Measurements from ENCODE around the gene VCX. TPM values are rescaled to one million over a fixed set of nuclear protein-coding genes. Genes with fewer than 3 reads are reported as not detected.

Gene VCX
- total and polyA plus RNA-seq, 2 of the 13 experiments (the other 11 are each of a cell fraction or from before 2014, with no cell fraction given), result not detected

DNA sequence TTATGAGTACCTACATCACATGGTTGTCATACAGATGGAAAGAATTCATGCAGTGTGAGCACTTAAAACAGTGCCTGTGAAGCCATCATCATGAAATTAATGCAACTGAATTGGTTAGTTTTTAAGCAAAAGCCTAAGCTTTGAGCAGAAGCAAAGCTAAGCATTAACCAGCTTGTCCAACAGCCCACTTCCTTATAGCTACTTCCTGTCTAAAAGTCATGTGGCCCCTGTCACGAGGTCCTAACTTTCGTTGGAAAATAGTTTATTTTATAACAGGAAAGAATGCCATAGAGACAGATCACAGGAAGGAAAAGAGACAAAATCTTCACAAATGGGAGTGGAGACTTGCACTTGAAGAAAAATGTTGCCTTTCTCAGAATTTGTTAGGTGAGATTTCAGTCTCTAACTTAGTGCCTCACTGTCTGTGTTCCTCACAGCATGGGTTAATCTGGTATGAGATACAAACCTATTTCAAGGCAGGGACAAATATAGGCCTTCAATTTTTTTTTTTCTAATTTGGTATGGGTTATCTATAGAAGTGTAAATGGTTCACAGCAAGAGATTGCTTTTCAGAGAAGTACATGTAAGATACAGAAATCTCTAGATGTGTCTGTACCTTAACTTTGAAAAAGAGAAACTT, 27.7 kb upstream of the VCX start:
- no TSS peak for BruUV-seq (replicated peaks)
- Histone ChIP-seq H3K36me3 (replicated peaks in 1 of 2; ENCODE audit: control insufficient read depth in 1 of 2, insufficient read depth in 2 of 2, low read length in 2 of 2) (no peaks in the 10 kb centered on the region), H3K4me2 (ENCODE audit: low read depth, low read length) (no peak overlapping the region), H3K4me1 (ENCODE audit: insufficient read depth, low read length) (no peaks in the 10 kb centered on the region), H3K9ac (ENCODE audit: insufficient read depth, low read depth, low read length) (no peak overlapping the region), H4K20me1 (ENCODE audit: insufficient read depth, low read length) (no peaks in the 10 kb centered on the region), H3K79me2 (ENCODE audit: insufficient read depth, low read length) (no peaks in the 10 kb centered on the region), H3K27ac (ENCODE audit: extremely low read length, insufficient read depth, low read length) (no peak overlapping the region), H3K9me3 (ENCODE audit: low read length) (no peaks in the 10 kb centered on the region), H3K27me3 (ENCODE audit: control insufficient read depth in 1 of 2, insufficient read depth in 2 of 2, low read length in 2 of 2) (no peaks in the 10 kb centered on the region), H2AFZ (ENCODE audit: low read length) (no peak overlapping the region), H3K4me3 (replicated peaks in 1 of 3; ENCODE audit: insufficient read depth in 1 of 3, low read depth in 2 of 3, low read length in 3 of 3) (no peak overlapping the region)
- ATAC-seq, result no peak
- POLR2A ChIA-PET, result no interaction called here
- CTCF ChIA-PET (ENCODE audit: low intra/inter-chr PET ratio, low total read pairs), result no interaction called here
- WGBS (ENCODE audit: low lambda C conversion rate), result 0% methylated on average over 2 of the region's 2 CpGs
- in situ Hi-C loops (cut with HindIII; ENCODE audit: extremely low pct_ligation_motif_present, low pct_unique_long_range_greater_than_20kb), result no loop called here
- no peak for FAIRE-seq
- DNase-seq (ENCODE audit: low spot score), result no peak
- intact Hi-C loops (cut with micrococcal nuclease; ENCODE audit: unreplicated experiment), result no loop called here
- TF ChIP-seq, protein P1, sequence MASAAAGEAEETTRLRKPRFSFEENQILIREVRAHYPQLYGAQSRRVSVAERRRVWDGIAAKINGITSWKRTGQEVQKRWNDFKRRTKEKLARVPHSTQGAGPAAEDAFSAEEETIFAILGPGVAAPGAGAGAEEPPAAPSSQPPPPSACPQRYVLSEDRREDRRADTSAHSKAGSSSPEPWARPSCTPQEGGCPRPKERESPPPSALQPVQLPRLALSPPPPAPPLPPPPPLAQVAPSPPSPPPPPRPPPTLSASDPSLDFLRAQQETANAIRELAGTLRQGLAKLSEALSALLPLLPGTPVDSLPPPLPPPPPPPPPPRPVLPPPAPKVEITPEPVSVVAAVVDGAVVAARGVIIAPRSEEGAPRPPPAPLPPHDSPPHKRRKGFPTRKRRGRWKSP (CRISPR knock-in tag; IDR thresholded peaks at IDR 0.05), result no peak
- TF ChIP-seq ZSCAN30 (CRISPR knock-in tag; IDR thresholded peaks at IDR 0.05) (no peak), ATF7 (IDR thresholded peaks at IDR 0.05) (no peak), ATF7 (CRISPR knock-in tag; IDR thresholded peaks at IDR 0.05) (no peak), MEIS1 (CRISPR knock-in tag; IDR thresholded peaks at IDR 0.05; ENCODE audit: borderline replicate concordance) (no peak), POLR2AphosphoS2 (IDR thresholded peaks at IDR 0.05; ENCODE audit: low read depth, low read length) (no peak), HNF4G (IDR thresholded peaks at IDR 0.05; ENCODE audit: borderline replicate concordance, low read depth, low read length) (no peak), HNF4G (CRISPR knock-in tag; IDR thresholded peaks at IDR 0.05; ENCODE audit: borderline replicate concordance, low read depth) (no peak), FOSL1 (CRISPR knock-in tag; IDR thresholded peaks at IDR 0.05; ENCODE audit: borderline replicate concordance) (no peak), ADNP (CRISPR knock-in tag; IDR thresholded peaks at IDR 0.05) (no peak)
- TF ChIP-seq, protein P2, sequence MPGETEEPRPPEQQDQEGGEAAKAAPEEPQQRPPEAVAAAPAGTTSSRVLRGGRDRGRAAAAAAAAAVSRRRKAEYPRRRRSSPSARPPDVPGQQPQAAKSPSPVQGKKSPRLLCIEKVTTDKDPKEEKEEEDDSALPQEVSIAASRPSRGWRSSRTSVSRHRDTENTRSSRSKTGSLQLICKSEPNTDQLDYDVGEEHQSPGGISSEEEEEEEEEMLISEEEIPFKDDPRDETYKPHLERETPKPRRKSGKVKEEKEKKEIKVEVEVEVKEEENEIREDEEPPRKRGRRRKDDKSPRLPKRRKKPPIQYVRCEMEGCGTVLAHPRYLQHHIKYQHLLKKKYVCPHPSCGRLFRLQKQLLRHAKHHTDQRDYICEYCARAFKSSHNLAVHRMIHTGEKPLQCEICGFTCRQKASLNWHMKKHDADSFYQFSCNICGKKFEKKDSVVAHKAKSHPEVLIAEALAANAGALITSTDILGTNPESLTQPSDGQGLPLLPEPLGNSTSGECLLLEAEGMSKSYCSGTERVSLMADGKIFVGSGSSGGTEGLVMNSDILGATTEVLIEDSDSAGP (CRISPR knock-in tag; IDR thresholded peaks at IDR 0.05; ENCODE audit: borderline replicate concordance), result no peak
- TF ChIP-seq, protein P3, sequence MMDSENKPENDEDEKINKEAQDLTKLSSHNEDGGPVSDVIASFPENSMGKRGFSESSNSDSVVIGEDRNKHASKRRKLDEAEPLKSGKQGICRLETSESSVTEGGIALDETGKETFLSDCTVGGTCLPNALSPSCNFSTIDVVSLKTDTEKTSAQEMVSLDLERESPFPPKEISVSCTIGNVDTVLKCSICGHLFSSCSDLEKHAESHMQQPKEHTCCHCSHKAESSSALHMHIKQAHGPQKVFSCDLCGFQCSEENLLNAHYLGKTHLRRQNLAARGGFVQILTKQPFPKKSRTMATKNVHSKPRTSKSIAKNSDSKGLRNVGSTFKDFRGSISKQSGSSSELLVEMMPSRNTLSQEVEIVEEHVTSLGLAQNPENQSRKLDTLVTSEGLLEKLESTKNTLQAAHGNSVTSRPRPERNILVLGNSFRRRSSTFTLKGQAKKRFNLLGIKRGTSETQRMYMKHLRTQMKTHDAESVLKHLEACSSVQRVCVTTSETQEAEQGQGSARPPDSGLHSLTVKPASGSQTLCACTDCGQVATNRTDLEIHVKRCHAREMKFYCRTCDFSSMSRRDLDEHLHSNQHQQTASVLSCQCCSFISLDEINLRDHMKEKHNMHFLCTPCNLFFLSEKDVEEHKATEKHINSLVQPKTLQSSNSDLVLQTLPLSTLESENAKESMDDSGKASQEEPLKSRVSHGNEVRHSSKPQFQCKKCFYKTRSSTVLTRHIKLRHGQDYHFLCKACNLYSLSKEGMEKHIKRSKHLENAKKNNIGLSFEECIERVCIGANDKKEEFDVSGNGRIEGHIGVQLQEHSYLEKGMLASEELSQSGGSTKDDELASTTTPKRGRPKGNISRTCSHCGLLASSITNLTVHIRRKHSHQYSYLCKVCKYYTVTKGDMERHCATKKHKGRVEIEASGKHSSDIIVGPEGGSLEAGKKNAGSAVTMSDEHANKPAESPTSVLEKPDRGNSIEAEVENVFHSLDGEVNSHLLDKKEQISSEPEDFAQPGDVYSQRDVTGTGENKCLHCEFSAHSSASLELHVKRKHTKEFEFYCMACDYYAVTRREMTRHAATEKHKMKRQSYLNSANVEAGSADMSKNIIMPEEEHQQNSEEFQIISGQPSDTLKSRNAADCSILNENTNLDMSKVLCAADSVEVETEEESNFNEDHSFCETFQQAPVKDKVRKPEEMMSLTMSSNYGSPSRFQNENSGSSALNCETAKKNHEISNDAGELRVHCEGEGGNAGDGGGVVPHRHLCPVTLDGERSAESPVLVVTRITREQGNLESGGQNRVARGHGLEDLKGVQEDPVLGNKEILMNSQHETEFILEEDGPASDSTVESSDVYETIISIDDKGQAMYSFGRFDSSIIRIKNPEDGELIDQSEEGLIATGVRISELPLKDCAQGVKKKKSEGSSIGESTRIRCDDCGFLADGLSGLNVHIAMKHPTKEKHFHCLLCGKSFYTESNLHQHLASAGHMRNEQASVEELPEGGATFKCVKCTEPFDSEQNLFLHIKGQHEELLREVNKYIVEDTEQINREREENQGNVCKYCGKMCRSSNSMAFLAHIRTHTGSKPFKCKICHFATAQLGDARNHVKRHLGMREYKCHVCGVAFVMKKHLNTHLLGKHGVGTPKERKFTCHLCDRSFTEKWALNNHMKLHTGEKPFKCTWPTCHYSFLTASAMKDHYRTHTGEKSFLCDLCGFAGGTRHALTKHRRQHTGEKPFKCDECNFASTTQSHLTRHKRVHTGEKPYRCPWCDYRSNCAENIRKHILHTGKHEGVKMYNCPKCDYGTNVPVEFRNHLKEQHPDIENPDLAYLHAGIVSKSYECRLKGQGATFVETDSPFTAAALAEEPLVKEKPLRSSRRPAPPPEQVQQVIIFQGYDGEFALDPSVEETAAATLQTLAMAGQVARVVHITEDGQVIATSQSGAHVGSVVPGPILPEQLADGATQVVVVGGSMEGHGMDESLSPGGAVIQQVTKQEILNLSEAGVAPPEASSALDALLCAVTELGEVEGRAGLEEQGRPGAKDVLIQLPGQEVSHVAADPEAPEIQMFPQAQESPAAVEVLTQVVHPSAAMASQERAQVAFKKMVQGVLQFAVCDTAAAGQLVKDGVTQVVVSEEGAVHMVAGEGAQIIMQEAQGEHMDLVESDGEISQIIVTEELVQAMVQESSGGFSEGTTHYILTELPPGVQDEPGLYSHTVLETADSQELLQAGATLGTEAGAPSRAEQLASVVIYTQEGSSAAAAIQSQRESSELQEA (CRISPR knock-in tag; IDR thresholded peaks at IDR 0.05; ENCODE audit: not compliant biosample characterization), result no peak

All from HepG2 (cell line).